ENCODE results near the gene CTAG1B.
"Not testable (repeated sequence)": the region's sequence is repeated elsewhere in the genome, so short reads cannot be mapped to it uniquely, and the experiment has no call there.

- TF ChIP-seq POLR2A, POLR2AphosphoS5 (IDR thresholded peaks at IDR 0.05; ENCODE audit: low read depth, low read length): not testable (repeated sequence)
These were observed 24.6 kb upstream of the CTAG1B start for GRCh38 chrX:154643708-154644107.

All from GM12891 (cell line).